Measurements from ENCODE around the gene SLC43A1. TPM values are rescaled to one million over a fixed set of nuclear protein-coding genes. Genes with fewer than 3 reads are reported as not detected.

SLC43A1 gene
- total and polyA plus RNA-seq, 4 donors: 85.6 to 171 (median 107) TPM

- Histone ChIP-seq H3K4me1 (ENCODE audit: control insufficient read depth in 4 of 4, insufficient read depth in 4 of 4, low read length in 3 of 4) (no peaks in the 10 kb centered on the region), H3K9ac (ENCODE audit: low read depth in 1 of 2, low read length in 2 of 2) (no peak overlapping the region), H3K27me3 (ENCODE audit: control insufficient read depth in 4 of 4, insufficient read depth in 4 of 4, low read length in 3 of 4) (no peaks in the 10 kb centered on the region), H3K27ac (ENCODE audit: low read depth in 1 of 2, low read length in 2 of 2) (no peak overlapping the region), H3K36me3 (ENCODE audit: control insufficient read depth in 4 of 4, insufficient read depth in 3 of 4, low read depth in 1 of 4, low read length in 3 of 4) (no peaks in the 10 kb centered on the region), H3K4me3 (ENCODE audit: low read depth in 1 of 3, low read length in 3 of 3) (no peak overlapping the region), H3K9me3 (ENCODE audit: control insufficient read depth in 4 of 4, low read length in 3 of 4) (no peaks in the 10 kb centered on the region)
- 91% methylated on average over 5 of the region's 5 CpGs for WGBS
- TF ChIP-seq SP1 (IDR thresholded peaks at IDR 0.05) (no peak), EGR1 (IDR thresholded peaks at IDR 0.05; ENCODE audit: low read depth in 2 of 2) (no peak), REST (IDR thresholded peaks at IDR 0.05) (no peak), TAF1 (conservative IDR thresholded peaks at IDR 0.05) (no peak), FOXA2 (IDR thresholded peaks at IDR 0.05) (no peak), YY1 (IDR thresholded peaks at IDR 0.05) (no peak), RXRA (IDR thresholded peaks at IDR 0.05) (no peak), JUND (IDR thresholded peaks at IDR 0.05) (no peak), NR2F2 (IDR thresholded peaks at IDR 0.05) (no peak), MAX (IDR thresholded peaks at IDR 0.05) (no peak), FOXA1 (IDR thresholded peaks at IDR 0.05) (no peak), ATF3 (IDR thresholded peaks at IDR 0.05) (no peak)
- DNase-seq (ENCODE audit: low spot score): no peak
Measured at GRCh38 chr11:57541169-57541568, 25.7 kb upstream of the SLC43A1 start.

GRCh38 chr11:57539342-57539741, 23.8 kb upstream of the SLC43A1 start:
- WGBS: 84% methylated on average over 1 of the region's 1 CpG
- H3K4me1 ChIP-seq (ENCODE audit: control insufficient read depth in 4 of 4, insufficient read depth in 4 of 4, low read length in 3 of 4): no peaks in the 10 kb centered on the region
- H3K27me3 ChIP-seq (ENCODE audit: control insufficient read depth in 4 of 4, insufficient read depth in 4 of 4, low read length in 3 of 4): no peaks in the 10 kb centered on the region
- no peak overlapping the region for H3K9ac ChIP-seq (ENCODE audit: low read depth in 1 of 2, low read length in 2 of 2)
- no peak overlapping the region for H3K4me3 ChIP-seq (ENCODE audit: low read depth in 1 of 3, low read length in 3 of 3)
- no peak for TF ChIP-seq RAD21 (IDR thresholded peaks at IDR 0.05)
- no peak overlapping the region for H3K27ac ChIP-seq (ENCODE audit: low read depth in 1 of 2, low read length in 2 of 2)
- H3K36me3 ChIP-seq (ENCODE audit: control insufficient read depth in 4 of 4, insufficient read depth in 3 of 4, low read depth in 1 of 4, low read length in 3 of 4): no peaks in the 10 kb centered on the region
- no peaks in the 10 kb centered on the region for H3K9me3 ChIP-seq (ENCODE audit: control insufficient read depth in 4 of 4, low read length in 3 of 4)
- no peak for DNase-seq (ENCODE audit: low spot score)

- DNase-seq (ENCODE audit: low spot score): no peak
- Histone ChIP-seq H3K9ac (ENCODE audit: low read depth in 1 of 2, low read length in 2 of 2) (no peak within 1 kb of the TSS), H3K9me3 (ENCODE audit: control insufficient read depth in 4 of 4, low read length in 3 of 4) (no peaks in the 10 kb centered on the region), H3K4me3 (ENCODE audit: low read depth in 1 of 3, low read length in 3 of 3) (no peak within 1 kb of the TSS), H3K27ac (ENCODE audit: low read depth in 1 of 2, low read length in 2 of 2) (no peak within 1 kb of the TSS), H3K27me3 (ENCODE audit: control insufficient read depth in 4 of 4, insufficient read depth in 4 of 4, low read length in 3 of 4) (no peaks in the 10 kb centered on the region), H3K4me1 (ENCODE audit: control insufficient read depth in 4 of 4, insufficient read depth in 4 of 4, low read length in 3 of 4) (no peaks in the 10 kb centered on the region), H3K36me3 (ENCODE audit: control insufficient read depth in 4 of 4, insufficient read depth in 3 of 4, low read depth in 1 of 4, low read length in 3 of 4) (no peaks in the 10 kb centered on the region)
- 90% methylated on average over 14 of the region's 14 CpGs for WGBS
- TF ChIP-seq FOXA2 (IDR thresholded peaks at IDR 0.05) (no peak), NR2F2 (IDR thresholded peaks at IDR 0.05) (no peak), SP1 (IDR thresholded peaks at IDR 0.05) (no peak), CTCF (IDR thresholded peaks at IDR 0.05; ENCODE audit: low read depth, low read length, missing input control) (no peak), MAX (IDR thresholded peaks at IDR 0.05) (no peak), RXRA (IDR thresholded peaks at IDR 0.05) (no peak), ATF3 (IDR thresholded peaks at IDR 0.05) (no peak), HNF4G (IDR thresholded peaks at IDR 0.05) (no peak), EGR1 (IDR thresholded peaks at IDR 0.05; ENCODE audit: low read depth in 2 of 2) (no peak), TAF1 (conservative IDR thresholded peaks at IDR 0.05) (no peak), ZBTB33 (IDR thresholded peaks at IDR 0.05) (no peak)
Measured at GRCh38 chr11:57536947-57537619, 21.6 kb upstream of the SLC43A1 start, which contains the start of gene SMTNL1. Gene SMTNL1, plus strand, starts transcription at chr11:57537595. Its CDS starts 5,048 bp downstream, at chr11:57542643.

Measured in liver (tissue), 9 donors.